Fibroblast of pulmonary artery (primary cell): ENCODE results near the gene ZNF710.

Experiments
- DNase-seq: peaks from one replicate; pipeline ENCODE4 v3.0.0-alpha.2; 2010; ENCODE audit warnings: low read depth
- H3K4me3 ChIP-seq: replicated peaks from 2 replicates; pipeline ENCODE4 v1.5.1; 2011; ENCODE audit warnings: low read depth, mild to moderate bottlenecking, control low read depth, low read length, moderate library complexity
- TF ChIP-seq, protein P1 (sequence below): IDR thresholded peaks from 2 replicates; pipeline ENCODE4 v1.5.1; 2011; ENCODE audit warnings: mild to moderate bottlenecking, control low read depth, low read length, inconsistent platforms; ENCODE audit errors: missing control alignments

The ZNF710 gene

DNA sequence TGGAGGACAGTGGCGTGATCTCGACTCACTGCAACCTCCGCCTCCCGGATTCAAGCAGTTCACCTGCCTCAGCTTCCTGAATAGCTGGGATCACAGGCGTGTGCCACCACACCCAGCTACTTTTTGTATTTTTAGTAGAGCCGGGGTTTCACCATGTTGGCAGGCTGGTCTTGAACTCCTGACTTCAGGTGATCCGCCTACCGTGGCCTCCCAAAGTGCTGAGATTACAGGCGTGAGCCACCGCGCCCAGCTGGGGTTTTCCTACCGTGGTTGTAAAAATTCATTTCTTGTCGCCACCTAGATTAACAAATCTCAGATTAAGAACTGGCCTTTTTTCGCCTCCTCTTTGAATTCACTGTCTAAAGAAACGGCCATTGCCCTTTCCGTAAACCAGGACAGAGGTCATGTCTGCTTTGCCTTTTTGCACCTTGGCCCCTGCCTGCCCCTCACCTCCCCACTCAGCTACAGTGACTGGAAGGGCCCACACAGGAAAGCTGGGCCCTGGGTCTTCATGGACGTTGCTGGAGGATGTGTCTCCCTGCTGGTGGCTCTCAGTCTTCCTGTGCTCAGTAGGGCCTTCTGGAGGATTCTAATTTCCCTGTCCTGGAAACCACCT lies 17.2 kb downstream of the ZNF710 start:
- TF ChIP-seq, protein P1, sequence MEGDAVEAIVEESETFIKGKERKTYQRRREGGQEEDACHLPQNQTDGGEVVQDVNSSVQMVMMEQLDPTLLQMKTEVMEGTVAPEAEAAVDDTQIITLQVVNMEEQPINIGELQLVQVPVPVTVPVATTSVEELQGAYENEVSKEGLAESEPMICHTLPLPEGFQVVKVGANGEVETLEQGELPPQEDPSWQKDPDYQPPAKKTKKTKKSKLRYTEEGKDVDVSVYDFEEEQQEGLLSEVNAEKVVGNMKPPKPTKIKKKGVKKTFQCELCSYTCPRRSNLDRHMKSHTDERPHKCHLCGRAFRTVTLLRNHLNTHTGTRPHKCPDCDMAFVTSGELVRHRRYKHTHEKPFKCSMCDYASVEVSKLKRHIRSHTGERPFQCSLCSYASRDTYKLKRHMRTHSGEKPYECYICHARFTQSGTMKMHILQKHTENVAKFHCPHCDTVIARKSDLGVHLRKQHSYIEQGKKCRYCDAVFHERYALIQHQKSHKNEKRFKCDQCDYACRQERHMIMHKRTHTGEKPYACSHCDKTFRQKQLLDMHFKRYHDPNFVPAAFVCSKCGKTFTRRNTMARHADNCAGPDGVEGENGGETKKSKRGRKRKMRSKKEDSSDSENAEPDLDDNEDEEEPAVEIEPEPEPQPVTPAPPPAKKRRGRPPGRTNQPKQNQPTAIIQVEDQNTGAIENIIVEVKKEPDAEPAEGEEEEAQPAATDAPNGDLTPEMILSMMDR = no peak
- H3K4me3 ChIP-seq = no peak overlapping the region
- DNase-seq = no peak

DNA sequence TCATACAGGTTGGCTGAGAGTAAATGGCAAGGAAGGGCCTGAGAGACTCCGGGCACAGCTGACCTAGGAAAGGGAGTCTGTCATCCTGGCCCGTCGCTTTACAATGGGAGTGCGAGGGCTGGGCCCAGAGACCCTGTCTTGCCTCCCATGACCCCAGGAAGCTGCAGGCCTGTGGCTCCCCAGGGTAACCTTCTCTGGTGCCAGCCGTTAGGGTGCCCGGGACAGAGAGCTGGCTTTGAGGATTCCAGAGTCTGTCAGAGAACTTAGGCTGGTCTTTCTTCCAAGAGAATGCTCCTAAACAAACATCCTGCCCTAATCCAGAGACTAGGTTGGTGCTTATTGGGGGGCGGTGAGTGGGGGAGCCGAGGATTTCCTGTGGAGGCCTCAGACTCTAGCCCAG lies 18.5 kb downstream of the ZNF710 start:
- H3K4me3 ChIP-seq = no peak overlapping the region
- TF ChIP-seq, protein P1 = no peak

DNA sequence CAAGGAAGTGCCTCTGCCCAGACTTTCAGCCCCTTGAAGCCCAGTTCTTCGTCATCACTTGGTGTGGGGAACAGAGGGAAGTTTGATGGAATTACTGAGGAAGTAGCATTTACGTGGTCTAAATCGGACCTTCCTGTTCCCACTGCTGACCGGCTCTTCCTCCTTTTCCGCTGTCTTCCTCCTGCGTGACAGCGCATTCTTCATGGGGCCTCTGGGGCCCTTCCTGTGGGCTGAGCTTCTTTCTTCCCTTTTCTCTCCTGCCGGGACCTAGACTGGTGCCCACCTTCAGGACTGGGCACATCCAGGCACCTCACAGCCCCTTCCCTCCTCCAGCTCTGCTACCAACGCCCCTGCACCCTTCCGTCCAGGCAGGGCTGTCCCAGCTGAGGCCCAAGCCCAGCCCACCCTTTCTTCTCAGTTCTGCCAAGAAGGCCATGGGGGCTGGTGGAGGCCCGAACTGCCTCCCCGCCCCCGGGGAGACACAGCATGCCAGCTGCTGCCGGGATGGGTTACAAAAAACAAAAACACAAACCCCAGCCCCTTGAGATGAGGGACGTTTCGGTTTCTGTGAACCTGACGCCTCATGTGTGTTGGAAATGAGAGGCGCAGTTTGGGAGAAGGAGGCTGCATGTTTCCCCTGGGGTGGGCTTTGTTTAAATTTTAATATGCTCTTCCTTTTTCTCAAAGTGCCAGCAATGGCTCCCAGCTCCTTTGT lies 19.1 kb downstream of the ZNF710 start:
- TF ChIP-seq, protein P1 = no peak
- no peak for DNase-seq
- H3K4me3 ChIP-seq = no peak overlapping the region

More for the DNA sequence above, 18.5 kb downstream of the ZNF710 start:
- DNase-seq = no peak

DNA sequence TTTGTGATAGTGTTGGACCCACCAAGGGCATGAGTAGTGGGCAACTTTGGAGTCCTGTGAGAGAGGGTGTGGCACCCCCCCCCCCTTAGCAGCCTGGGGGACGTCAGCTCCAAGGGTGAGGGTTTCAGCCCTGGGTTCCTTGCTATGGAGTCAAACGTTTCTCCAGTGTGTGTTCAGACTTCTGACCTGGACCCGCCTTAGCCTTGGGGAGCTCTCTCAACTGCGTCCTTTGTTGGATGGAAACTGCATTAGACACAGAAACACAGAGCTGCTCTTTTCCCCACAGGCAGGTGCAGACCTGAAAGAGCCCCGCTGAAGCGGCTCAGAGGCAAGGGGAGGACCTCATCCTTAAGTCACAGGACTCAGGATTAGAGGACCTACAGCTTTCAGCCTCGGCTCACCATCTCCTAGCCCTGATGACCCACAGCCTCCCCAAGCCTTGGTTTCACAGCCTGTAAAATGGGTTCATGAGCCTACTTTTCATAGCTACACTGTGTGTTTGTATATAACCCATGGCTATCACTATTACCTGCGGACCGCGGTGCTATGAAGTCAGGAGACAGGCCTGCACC lies 19.9 kb downstream of the ZNF710 start:
- DNase-seq = no peak

DNA sequence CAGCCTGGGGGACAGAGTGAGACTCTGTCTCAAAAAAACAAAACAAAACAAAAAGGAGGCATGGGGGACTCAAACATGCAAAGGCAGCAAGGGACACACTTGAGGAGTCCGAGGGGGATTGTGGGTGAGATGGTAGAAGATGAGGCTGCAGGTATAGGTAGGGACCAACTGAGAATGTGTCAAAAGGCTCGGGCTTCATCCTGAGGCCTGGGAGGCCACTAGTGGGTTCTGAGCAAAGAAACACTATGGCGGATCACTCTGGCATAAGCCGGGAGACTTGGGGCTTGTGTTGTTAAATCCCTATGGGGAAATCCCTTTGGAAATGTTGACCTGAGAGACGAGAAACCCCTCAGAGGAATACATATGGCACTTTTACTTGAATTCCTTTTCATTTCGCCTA lies 21.2 kb downstream of the ZNF710 start:
- DNase-seq = no peak
- H3K4me3 ChIP-seq = no peak overlapping the region
- TF ChIP-seq, protein P1 = no peak

More for the DNA sequence above, 19.9 kb downstream of the ZNF710 start:
- TF ChIP-seq, protein P1 = no peak
- H3K4me3 ChIP-seq = no peak overlapping the region

DNA sequence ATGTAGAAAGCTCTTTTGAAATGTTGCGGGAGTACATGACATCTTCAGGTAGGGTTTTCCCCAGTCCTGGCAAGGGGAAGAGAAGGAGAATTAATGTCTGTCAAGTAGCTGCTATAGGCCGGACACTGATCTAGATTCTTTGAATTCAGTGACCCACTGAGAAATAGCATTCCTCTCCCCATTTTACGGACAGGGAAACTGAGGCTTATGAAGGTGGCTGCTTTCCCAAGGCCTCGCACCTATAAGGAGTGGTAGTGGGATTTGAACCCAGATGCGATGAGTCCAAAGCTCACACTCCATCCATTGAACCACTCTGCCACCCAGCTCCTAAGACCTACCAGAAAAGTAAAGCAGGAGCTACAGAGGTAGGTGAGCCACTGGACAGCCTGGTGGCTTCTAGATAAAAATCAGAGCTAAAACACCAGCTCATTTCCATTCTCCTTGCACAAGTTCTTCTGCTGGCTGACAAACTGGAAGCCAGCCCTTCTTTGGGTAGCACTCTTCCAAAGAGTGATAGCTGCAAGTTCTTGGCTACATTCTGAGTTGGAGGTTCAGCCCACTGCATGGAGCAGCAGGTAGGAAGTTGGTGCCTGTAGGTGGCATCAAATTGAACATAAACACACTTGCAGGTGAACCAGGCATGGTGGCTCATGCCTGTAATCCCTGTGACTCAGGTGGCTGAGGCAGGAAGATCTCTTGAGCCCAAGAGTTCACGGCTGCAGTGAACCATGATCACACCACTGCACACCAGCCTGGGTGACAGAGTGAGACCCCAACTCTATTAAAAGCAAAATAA lies 22.0 kb downstream of the ZNF710 start:
- TF ChIP-seq, protein P1 = no peak
- H3K4me3 ChIP-seq = no peak overlapping the region
- DNase-seq = no peak
